Effector memory CD4-positive, alpha-beta T cell (primary cell): ENCODE data around the gene SIMC1.
"Not testable (repeated sequence)": the region's sequence is repeated elsewhere in the genome, so short reads cannot be mapped to it uniquely, and the experiment has no call there.

Experiments used
- DNase-seq, 3 donors: peaks; one replicate each; pipeline ENCODE4 v3.0.0-alpha.2; 2020
- H3K27ac ChIP-seq: 2 replicates; pipeline ENCODE4 v1.7.0; 2013; ENCODE audit warnings: mild to moderate bottlenecking, low read length, moderate library complexity; ENCODE audit not compliant: insufficient read depth, poor library complexity, severe bottlenecking
- H3K27me3 ChIP-seq: replicated peaks from 2 replicates; pipeline ENCODE4 v1.7.0; 2013; ENCODE audit warnings: mild to moderate bottlenecking, low read length; ENCODE audit not compliant: insufficient read depth, control insufficient read depth, poor library complexity, severe bottlenecking
- H3K36me3 ChIP-seq: 2 replicates; pipeline ENCODE4 v1.7.0; 2013; ENCODE audit warnings: mild to moderate bottlenecking, low read length, moderate library complexity; ENCODE audit not compliant: control insufficient read depth, insufficient read depth
- H3K4me1 ChIP-seq: 2 replicates; pipeline ENCODE4 v1.7.0; 2013; ENCODE audit warnings: low read length, mild to moderate bottlenecking; ENCODE audit not compliant: control insufficient read depth, insufficient read depth, poor library complexity, severe bottlenecking
- H3K4me3 ChIP-seq: 2 replicates; pipeline ENCODE4 v1.7.0; 2013; ENCODE audit warnings: low read length, low read depth, mild to moderate bottlenecking; ENCODE audit not compliant: insufficient read depth, poor library complexity, severe bottlenecking
- H3K9me3 ChIP-seq: 2 replicates; pipeline ENCODE4 v1.7.0; 2013; ENCODE audit warnings: mild to moderate bottlenecking, low read length, moderate library complexity; ENCODE audit not compliant: control insufficient read depth

Gene SIMC1

DNA sequence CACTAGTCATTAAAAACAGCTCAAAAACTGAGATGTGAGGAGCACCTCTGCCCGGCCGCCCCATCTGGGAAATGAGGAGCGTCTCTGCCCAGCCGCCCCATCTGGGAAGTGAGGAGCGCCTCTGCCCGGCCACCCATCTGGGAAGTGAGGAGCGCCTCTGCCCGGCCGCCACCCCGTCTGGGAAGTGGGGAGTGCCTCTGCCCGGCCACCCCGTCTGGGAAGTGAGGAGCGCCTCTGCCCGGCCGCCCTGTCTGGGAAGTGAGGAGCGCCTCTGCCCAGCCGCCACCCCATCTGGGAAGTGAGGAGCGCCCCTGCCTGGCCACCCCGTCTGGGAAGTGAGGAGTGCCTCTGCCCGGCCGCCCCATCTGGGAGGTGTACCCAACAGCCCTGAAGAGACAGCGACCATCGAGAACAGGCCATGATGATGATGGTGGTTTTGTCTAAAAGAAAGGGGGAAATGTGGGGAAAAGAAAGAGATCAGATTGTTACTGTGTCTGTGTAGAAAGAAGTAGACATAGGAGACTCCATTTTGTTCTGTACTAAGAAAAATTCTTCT, 23.7 kb upstream of the SIMC1 start:
- H3K27ac ChIP-seq, H3K27me3 ChIP-seq, H3K4me3 ChIP-seq, DNase-seq, H3K9me3 ChIP-seq, H3K4me1 ChIP-seq, H3K36me3 ChIP-seq: not testable (repeated sequence)

DNA sequence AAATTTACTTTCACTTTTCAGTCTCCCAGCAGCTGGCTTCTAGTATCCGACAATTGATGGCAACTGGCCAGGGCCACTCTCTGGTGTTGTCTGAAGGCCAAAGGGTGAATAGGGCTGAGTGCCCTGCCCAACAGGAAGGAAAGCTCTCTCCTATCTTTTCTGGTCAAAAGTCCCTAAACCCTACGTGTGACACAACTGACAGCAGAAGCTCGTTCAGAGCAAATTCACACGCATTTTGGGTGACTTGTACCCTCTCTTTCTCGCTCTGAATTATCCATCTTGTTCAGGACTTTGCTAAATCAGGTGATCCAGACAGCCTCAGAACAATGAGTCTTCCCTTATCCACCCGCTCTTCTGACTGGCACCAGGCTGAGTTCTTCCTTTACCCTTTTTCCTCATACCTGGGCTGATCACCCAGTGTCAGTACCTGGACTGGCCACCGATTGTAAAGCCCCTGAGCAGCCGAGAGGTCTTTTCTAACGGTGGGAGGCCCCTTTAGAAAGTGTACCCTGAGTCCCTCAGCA, 21.8 kb upstream of the SIMC1 start:
- not testable (repeated sequence) for H3K4me1 ChIP-seq, DNase-seq, H3K27me3 ChIP-seq, H3K4me3 ChIP-seq, H3K27ac ChIP-seq, H3K36me3 ChIP-seq, H3K9me3 ChIP-seq

DNA sequence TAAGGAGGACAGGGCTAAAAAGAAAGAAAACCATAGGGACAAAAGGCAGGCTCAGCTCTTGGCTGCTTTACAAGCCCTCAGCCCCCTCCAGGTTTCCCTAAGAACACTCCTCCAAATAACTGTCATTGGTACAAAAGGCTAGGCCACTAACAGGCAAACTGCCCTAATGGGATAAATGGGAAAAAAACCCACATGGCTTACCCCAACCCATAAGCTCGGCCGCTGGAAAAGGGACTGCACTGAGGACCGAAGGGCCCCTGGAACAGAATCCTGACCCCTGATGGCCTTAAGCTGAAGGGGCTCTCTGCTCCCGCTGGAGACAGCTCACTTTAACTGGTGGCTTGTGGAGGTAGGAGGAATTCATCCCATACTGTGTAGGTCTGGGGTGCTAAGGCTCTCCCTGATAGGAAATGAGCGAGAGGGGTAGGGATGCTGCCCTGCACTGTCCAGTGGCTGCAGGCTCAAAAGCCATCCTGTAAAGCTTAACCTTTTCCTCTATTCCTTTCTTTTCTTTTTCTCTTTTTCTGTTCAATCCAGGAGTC, 21.0 kb upstream of the SIMC1 start:
- H3K9me3 ChIP-seq, H3K27me3 ChIP-seq, H3K36me3 ChIP-seq, DNase-seq, H3K4me1 ChIP-seq, H3K27ac ChIP-seq, H3K4me3 ChIP-seq: not testable (repeated sequence)

- H3K4me1 ChIP-seq, H3K36me3 ChIP-seq, DNase-seq: not testable (repeated sequence)
These were observed 20.5 kb upstream of the SIMC1 start for GRCh38 chr5:176217764-176218163.

GRCh38 chr5:176222006-176222405, 16.2 kb upstream of the SIMC1 start:
- DNase-seq, H3K4me1 ChIP-seq, H3K27ac ChIP-seq, H3K9me3 ChIP-seq, H3K27me3 ChIP-seq, H3K36me3 ChIP-seq, H3K4me3 ChIP-seq: not testable (repeated sequence)

More at GRCh38 chr5:176217764-176218163, 20.5 kb upstream of the SIMC1 start:
- H3K4me3 ChIP-seq, H3K9me3 ChIP-seq, H3K27me3 ChIP-seq, H3K27ac ChIP-seq: not testable (repeated sequence)

DNA sequence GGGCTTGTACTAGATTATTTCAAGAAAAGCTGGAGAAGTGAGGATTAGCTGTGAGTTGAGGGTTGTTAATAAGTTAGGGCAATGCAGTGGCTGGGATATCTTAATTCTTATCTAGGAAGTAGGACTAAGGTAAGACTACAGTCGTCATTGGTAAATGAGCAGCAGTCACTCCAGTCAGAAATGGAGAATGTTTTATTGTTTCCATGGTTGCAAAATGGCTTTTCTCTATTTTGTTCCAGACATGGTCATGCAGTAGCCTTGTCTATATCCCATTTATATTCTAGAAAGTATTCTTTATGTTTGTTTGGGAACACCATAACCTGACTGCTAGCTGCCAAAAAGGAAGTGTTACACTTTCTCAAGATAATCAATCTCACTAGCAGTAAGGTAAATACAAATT, 9.9 kb upstream of the SIMC1 start:
- not testable (repeated sequence) for DNase-seq, H3K27me3 ChIP-seq, H3K27ac ChIP-seq

DNA sequence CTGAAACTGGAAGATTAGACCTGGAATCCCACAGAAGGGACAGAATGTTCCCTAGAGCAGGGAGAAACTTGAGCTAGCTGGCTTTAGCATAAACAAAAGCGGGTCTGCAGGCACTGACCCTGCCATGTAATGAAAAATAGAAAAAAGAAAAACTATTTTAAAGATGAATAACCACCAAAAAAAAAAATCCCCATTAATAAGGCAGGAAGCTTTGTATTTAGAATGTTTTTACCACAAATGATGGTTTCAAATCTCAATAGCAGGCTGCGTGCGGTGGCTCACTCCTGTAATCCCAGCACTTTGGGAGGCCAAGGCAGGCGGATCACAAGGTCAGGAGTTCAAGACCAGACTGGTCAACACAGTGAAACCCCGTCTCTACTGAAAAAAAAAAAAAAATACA, 5.0 kb upstream of the SIMC1 start:
- not testable (repeated sequence) for H3K27ac ChIP-seq, H3K36me3 ChIP-seq, DNase-seq, H3K4me3 ChIP-seq, H3K9me3 ChIP-seq, H3K4me1 ChIP-seq, H3K27me3 ChIP-seq

More for the DNA sequence above, 9.9 kb upstream of the SIMC1 start:
- H3K9me3 ChIP-seq, H3K36me3 ChIP-seq, H3K4me1 ChIP-seq, H3K4me3 ChIP-seq: not testable (repeated sequence)

GRCh38 chr5:176235155-176235554, 3.1 kb upstream of the SIMC1 start:
- H3K4me1 ChIP-seq, H3K9me3 ChIP-seq, H3K27me3 ChIP-seq, H3K4me3 ChIP-seq, H3K36me3 ChIP-seq, H3K27ac ChIP-seq: not testable (repeated sequence)
- peak in 1 of 3 donors; percentile 4 for DNase-seq

- H3K4me1 ChIP-seq, H3K36me3 ChIP-seq, H3K9me3 ChIP-seq, DNase-seq, H3K4me3 ChIP-seq, H3K27me3 ChIP-seq: not testable (repeated sequence)
- H3K27ac ChIP-seq = peak overlapping the region; percentile 32
These were observed 540 bp downstream of the SIMC1 start for GRCh38 chr5:176238645-176239283.

GRCh38 chr5:176239304-176239703, 1.1 kb downstream of the SIMC1 start:
- DNase-seq, H3K27ac ChIP-seq, H3K4me1 ChIP-seq, H3K27me3 ChIP-seq, H3K36me3 ChIP-seq, H3K9me3 ChIP-seq, H3K4me3 ChIP-seq: not testable (repeated sequence)
